Measurements from ENCODE around the gene CCDC102B. TPM values are rescaled to one million over a fixed set of nuclear protein-coding genes. Genes with fewer than 3 reads are reported as not detected.

CCDC102B gene
- total RNA-seq, 1 experiment from 2014 or later: 3.1 TPM

GRCh38 chr18:68909579-68909978 lies 111.7 kb downstream of the CCDC102B start (continued):
- TF ChIP-seq AFF4 (CRISPR knock-in tag; IDR thresholded peaks at IDR 0.05; ENCODE audit: borderline replicate concordance) (no peak), ESRRA (CRISPR knock-in tag; IDR thresholded peaks at IDR 0.05; ENCODE audit: borderline replicate concordance) (no peak), TCF7 (CRISPR knock-in tag; IDR thresholded peaks at IDR 0.05; ENCODE audit: low read depth) (no peak), ARID4B (CRISPR knock-in tag; IDR thresholded peaks at IDR 0.05; ENCODE audit: borderline replicate concordance) (no peak), TEAD4 (CRISPR knock-in tag; IDR thresholded peaks at IDR 0.05) (no peak), HMGXB4 (CRISPR knock-in tag; IDR thresholded peaks at IDR 0.05) (no peak)

GRCh38 chr18:68915061-68915460 lies 117.2 kb downstream of the CCDC102B start:
- H3K27ac Mint-ChIP-seq: no peak overlapping the region
- peaks cover 14% of the 10 kb centered on the region for H3K36me3 Mint-ChIP-seq
- H3K4me3 Mint-ChIP-seq: no peak overlapping the region
- ChIA-PET CTCF (no interaction called here), POLR2A (no interaction called here)
- DNase-seq (ENCODE audit: low spot score) (no peak), ATAC-seq (no peak)
- H3K27me3 Mint-ChIP-seq (ENCODE audit: low read depth): no peaks in the 10 kb centered on the region; the same call in 1 of the 2 replicates
- TF ChIP-seq ATF3 (CRISPR knock-in tag; conservative IDR thresholded peaks at IDR 0.05) (no peak), TP53 (CRISPR knock-in tag; IDR thresholded peaks at IDR 0.05) (no peak), USF1 (CRISPR knock-in tag; IDR thresholded peaks at IDR 0.05) (no peak), RORB (CRISPR knock-in tag; IDR thresholded peaks at IDR 0.05) (no peak), CDX4 (CRISPR knock-in tag; IDR thresholded peaks at IDR 0.05; ENCODE audit: borderline replicate concordance) (no peak), ATF2 (CRISPR knock-in tag; IDR thresholded peaks at IDR 0.05; ENCODE audit: borderline replicate concordance, low read depth) (no peak), ZNF425 (CRISPR knock-in tag; conservative IDR thresholded peaks at IDR 0.05) (no peak), USF2 (CRISPR knock-in tag; IDR thresholded peaks at IDR 0.05) (no peak), IRF2 (CRISPR knock-in tag; IDR thresholded peaks at IDR 0.05; ENCODE audit: borderline replicate concordance, low read depth) (no peak), ZNF396 (CRISPR knock-in tag; IDR thresholded peaks at IDR 0.05; ENCODE audit: borderline replicate concordance) (no peak), NFYB (CRISPR knock-in tag; conservative IDR thresholded peaks at IDR 0.05; ENCODE audit: low read depth) (no peak), FOXK1 (CRISPR knock-in tag; IDR thresholded peaks at IDR 0.05) (no peak), SP1 (CRISPR knock-in tag; conservative IDR thresholded peaks at IDR 0.05) (no peak)
- H3K4me1 Mint-ChIP-seq: 0 out of 2 replicates have a peak, but pooled peaks cover 4% of the 10 kb centered on the region
- H3K9me3 Mint-ChIP-seq: peaks cover 17% of the 10 kb centered on the region

Measured in WTC11 (cell line).